Measurements from ENCODE around the gene DACT3.
"Not testable (repeated sequence)": the region's sequence is repeated elsewhere in the genome, so short reads cannot be mapped to it uniquely, and the experiment has no call there.

DACT3 gene

GRCh38 chr19:46634045-46634655 is 26.8 kb downstream of the DACT3 start:
- DNase-seq (ENCODE audit: low spot score), result peak; percentile 84

- no peak for DNase-seq (ENCODE audit: low spot score)
These were observed 27.9 kb downstream of the DACT3 start for GRCh38 chr19:46633130-46633529.

GRCh38 chr19:46631481-46631880 is 29.5 kb downstream of the DACT3 start:
- DNase-seq (ENCODE audit: low spot score), result no peak

GRCh38 chr19:46630586-46631205 is 30.3 kb downstream of the DACT3 start:
- DNase-seq (ENCODE audit: low spot score), result no peak

GRCh38 chr19:46629546-46630025 is 31.4 kb downstream of the DACT3 start:
- no peak for DNase-seq (ENCODE audit: low spot score)

GRCh38 chr19:46628970-46629369 is 32.0 kb downstream of the DACT3 start:
- DNase-seq (ENCODE audit: low spot score), result not testable (repeated sequence)

GRCh38 chr19:46626446-46626845 is 34.5 kb downstream of the DACT3 start:
- DNase-seq (ENCODE audit: low spot score), result no peak

- no peak for DNase-seq (ENCODE audit: low spot score)
These were observed 35.3 kb downstream of the DACT3 start for GRCh38 chr19:46625731-46626130.

- peak; percentile 81 for DNase-seq (ENCODE audit: low spot score)
These were observed 35.9 kb downstream of the DACT3 start, which contains the start of gene PTGIR for GRCh38 chr19:46624958-46625661. Gene PTGIR, minus strand, starts transcription at chr19:46625089. Its CDS starts 864 bp downstream, at chr19:46624225.

- no peak for DNase-seq (ENCODE audit: low spot score)
These were observed 37.0 kb downstream of the DACT3 start for GRCh38 chr19:46623915-46624502.

- no peak for DNase-seq (ENCODE audit: low spot score)
These were observed 38.9 kb downstream of the DACT3 start for GRCh38 chr19:46622118-46622446.

GRCh38 chr19:46621191-46622117 is 39.5 kb downstream of the DACT3 start:
- DNase-seq (ENCODE audit: low spot score), result no peak

GRCh38 chr19:46620716-46621115 is 40.3 kb downstream of the DACT3 start:
- no peak for DNase-seq (ENCODE audit: low spot score)

GRCh38 chr19:46620267-46620666 is 40.7 kb downstream of the DACT3 start:
- DNase-seq (ENCODE audit: low spot score), result no peak

- no peak for DNase-seq (ENCODE audit: low spot score)
These were observed 42.2 kb downstream of the DACT3 start for GRCh38 chr19:46618670-46619231.

- no peak for DNase-seq (ENCODE audit: low spot score)
These were observed 43.4 kb downstream of the DACT3 start for GRCh38 chr19:46617601-46618000.

- DNase-seq (ENCODE audit: low spot score), result no peak
These were observed 44.2 kb downstream of the DACT3 start for GRCh38 chr19:46616631-46617322.

- no peak for DNase-seq (ENCODE audit: low spot score)
These were observed 45.0 kb downstream of the DACT3 start for GRCh38 chr19:46615966-46616365.

GRCh38 chr19:46614114-46614722 is 46.8 kb downstream of the DACT3 start:
- DNase-seq (ENCODE audit: low spot score), result peak; percentile 86

GRCh38 chr19:46613525-46613924 is 47.5 kb downstream of the DACT3 start:
- DNase-seq (ENCODE audit: low spot score), result no peak

Measured in left forelimb (tissue), 1 donor.